Keratinocyte (primary cell): ENCODE data around the gene IGFBP7.

Source experiments
- EZH2 ChIP-seq: IDR thresholded peaks from one replicate; pipeline ENCODE4 v1.6.1; 2012; ENCODE audit warnings: inconsistent platforms, mild to moderate bottlenecking, low read length, moderate library complexity
- TF ChIP-seq, protein P1 (sequence below), 3 experiments: IDR thresholded peaks in 1 of 3; conservative IDR thresholded peaks in 1 of 3; optimal IDR thresholded peaks in 1 of 3; 2 replicates in 2 of 3; 3 replicates in 1 of 3; pipeline versions ENCODE3 to v1.5.1; 2011; ENCODE audit warnings: low read length in 3 of 3, mild to moderate bottlenecking in 3 of 3, moderate library complexity in 2 of 3, control low read depth in 1 of 3, inconsistent platforms in 1 of 3; ENCODE audit not compliant: insufficient read depth in 2 of 3; ENCODE audit errors: extremely low read depth in 1 of 3

DNA sequence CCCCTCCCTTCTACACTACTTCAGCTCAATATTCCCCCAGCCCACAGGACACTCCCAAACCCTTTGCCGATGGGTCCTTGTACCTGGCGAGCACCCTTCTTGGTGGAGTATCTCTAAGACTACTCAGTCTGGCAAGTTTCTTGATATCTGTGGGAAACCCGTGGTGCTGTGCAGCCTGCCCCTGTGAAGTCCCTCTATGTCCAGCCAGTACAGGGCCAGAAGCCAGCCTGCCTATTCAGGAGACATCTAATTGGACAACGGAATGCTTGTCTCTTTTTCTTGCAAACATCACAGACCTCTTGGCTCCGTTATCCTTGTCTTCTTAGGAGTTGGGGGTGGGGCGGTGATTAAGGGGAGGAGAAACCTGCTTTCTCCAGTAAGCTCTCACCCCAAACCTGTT is 3.7 kb upstream of the IGFBP7 start:
- TF ChIP-seq, protein P1, sequence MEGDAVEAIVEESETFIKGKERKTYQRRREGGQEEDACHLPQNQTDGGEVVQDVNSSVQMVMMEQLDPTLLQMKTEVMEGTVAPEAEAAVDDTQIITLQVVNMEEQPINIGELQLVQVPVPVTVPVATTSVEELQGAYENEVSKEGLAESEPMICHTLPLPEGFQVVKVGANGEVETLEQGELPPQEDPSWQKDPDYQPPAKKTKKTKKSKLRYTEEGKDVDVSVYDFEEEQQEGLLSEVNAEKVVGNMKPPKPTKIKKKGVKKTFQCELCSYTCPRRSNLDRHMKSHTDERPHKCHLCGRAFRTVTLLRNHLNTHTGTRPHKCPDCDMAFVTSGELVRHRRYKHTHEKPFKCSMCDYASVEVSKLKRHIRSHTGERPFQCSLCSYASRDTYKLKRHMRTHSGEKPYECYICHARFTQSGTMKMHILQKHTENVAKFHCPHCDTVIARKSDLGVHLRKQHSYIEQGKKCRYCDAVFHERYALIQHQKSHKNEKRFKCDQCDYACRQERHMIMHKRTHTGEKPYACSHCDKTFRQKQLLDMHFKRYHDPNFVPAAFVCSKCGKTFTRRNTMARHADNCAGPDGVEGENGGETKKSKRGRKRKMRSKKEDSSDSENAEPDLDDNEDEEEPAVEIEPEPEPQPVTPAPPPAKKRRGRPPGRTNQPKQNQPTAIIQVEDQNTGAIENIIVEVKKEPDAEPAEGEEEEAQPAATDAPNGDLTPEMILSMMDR (optimal IDR thresholded peaks at IDR 0.05 in 1 of 3, IDR thresholded peaks at IDR 0.05 in 1 of 3, conservative IDR thresholded peaks at IDR 0.05 in 1 of 3; ENCODE audit: extremely low read depth in 1 of 3, insufficient read depth in 2 of 3, low read length in 3 of 3): no peak
- no peak for TF ChIP-seq EZH2
